ENCODE results near the gene GNG8.

GNG8 gene

GRCh38 chr19:46661020-46661731 is 25.2 kb upstream of the GNG8 start, which contains the start of gene DACT3 (continued):
- TF ChIP-seq ZSCAN18 (tag by site-specific recombination; IDR thresholded peaks at IDR 0.05), result no peak
- TF ChIP-seq ZNF548 (tag by site-specific recombination; IDR thresholded peaks at IDR 0.05), result no peak
- TF ChIP-seq SETDB1 (IDR thresholded peaks at IDR 0.05; ENCODE audit: insufficient read length, low read length), result no peak
- TF ChIP-seq ZNF837 (tag by site-specific recombination; IDR thresholded peaks at IDR 0.05), result no peak
- no peak for TF ChIP-seq BCL6B (tag by site-specific recombination; IDR thresholded peaks at IDR 0.05)
- TF ChIP-seq ZNF549 (tag by site-specific recombination; IDR thresholded peaks at IDR 0.05), result no peak
- no peak for TF ChIP-seq ZNF670 (tag by site-specific recombination; IDR thresholded peaks at IDR 0.05; ENCODE audit: low read depth)
- peak; percentile 74 for TF ChIP-seq ZBTB8A (tag by site-specific recombination; IDR thresholded peaks at IDR 0.05)
- no peak for TF ChIP-seq ZNF639 (tag by site-specific recombination; IDR thresholded peaks at IDR 0.05)
- no peak for TF ChIP-seq IKZF3 (tag by site-specific recombination; IDR thresholded peaks at IDR 0.05)
- no peak for TF ChIP-seq ZNF214 (tag by site-specific recombination; IDR thresholded peaks at IDR 0.05; ENCODE audit: borderline replicate concordance)
- no peak for TF ChIP-seq MZF1 (tag by site-specific recombination; IDR thresholded peaks at IDR 0.05; ENCODE audit: borderline replicate concordance)
- no peak for TF ChIP-seq BCL11A (tag by site-specific recombination; IDR thresholded peaks at IDR 0.05; ENCODE audit: low read depth)
- no peak for TF ChIP-seq ZNF211 (tag by site-specific recombination; IDR thresholded peaks at IDR 0.05; ENCODE audit: low read depth)
- TF ChIP-seq ZEB2 (tag by site-specific recombination; IDR thresholded peaks at IDR 0.05), result no peak
- TF ChIP-seq KLF9 (tag by site-specific recombination; IDR thresholded peaks at IDR 0.05; ENCODE audit: low read depth), result peak; percentile 100
- no peak for TF ChIP-seq PRDM2 (tag by site-specific recombination; IDR thresholded peaks at IDR 0.05; ENCODE audit: borderline replicate concordance)
- TF ChIP-seq ZNF624 (tag by site-specific recombination; IDR thresholded peaks at IDR 0.05), result no peak
- TF ChIP-seq ELK4 (IDR thresholded peaks at IDR 0.05; ENCODE audit: borderline replicate concordance, low read depth, low read length), result no peak
- no peak for TF ChIP-seq ZNF596 (tag by site-specific recombination; IDR thresholded peaks at IDR 0.05)
- TF ChIP-seq KLF16 (tag by site-specific recombination; IDR thresholded peaks at IDR 0.05), result peak; percentile 83
- no peak for TF ChIP-seq ZNF621 (tag by site-specific recombination; IDR thresholded peaks at IDR 0.05)
- no peak for TF ChIP-seq ZNF202 (tag by site-specific recombination; IDR thresholded peaks at IDR 0.05; ENCODE audit: borderline replicate concordance)
- TF ChIP-seq RBAK (tag by site-specific recombination; IDR thresholded peaks at IDR 0.05), result no peak

Measured in HEK293 (cell line).